Measurements from ENCODE around the gene CAMK2G.
A peak's percentile ranks its signal among the peaks of the same experiment; 100 is the strongest.
"Not testable (repeated sequence)": the region's sequence is repeated elsewhere in the genome, so short reads cannot be mapped to it uniquely, and the experiment has no call there.

The CAMK2G gene

DNA sequence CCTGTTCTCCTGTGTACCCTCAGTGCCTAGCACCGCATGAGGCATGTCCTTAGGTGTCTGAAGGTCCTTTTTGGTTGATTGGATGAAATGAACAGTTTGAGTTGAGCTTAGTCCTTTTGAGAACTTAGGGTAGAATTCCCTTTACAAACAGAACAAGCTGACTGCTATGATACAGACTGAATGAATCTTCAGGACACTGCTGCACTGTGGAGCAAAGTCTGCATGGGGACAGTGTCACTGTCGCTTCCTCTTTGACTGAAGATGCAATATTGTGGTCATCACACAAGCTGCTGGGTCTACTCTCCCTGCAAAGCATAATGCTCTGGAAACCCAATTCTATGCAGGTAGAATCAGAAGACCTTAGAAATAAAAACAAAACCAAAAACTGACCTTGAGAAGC, 28.0 kb upstream of the CAMK2G start:
- DNase-seq (ENCODE audit: low read depth in 2 of 2): no peak

DNA sequence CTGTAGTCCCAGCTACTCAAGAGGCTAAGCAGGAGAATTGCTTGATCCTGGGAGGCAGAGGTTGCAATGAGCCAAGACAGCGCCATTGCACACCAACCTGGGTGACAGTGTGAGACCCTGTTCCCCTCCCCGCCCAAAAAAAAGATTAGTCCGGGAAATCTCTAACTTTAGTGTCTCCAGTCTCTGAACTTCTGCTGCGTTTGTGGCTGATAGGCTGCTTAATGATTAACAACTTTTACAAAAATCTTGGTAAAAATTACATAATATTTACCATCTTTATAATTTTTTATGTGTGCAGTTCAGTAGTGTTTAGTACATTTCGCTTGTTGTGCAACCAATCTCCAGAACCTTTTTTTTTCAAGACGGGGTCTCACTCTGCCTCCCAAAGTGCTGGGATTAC, 26.9 kb upstream of the CAMK2G start:
- DNase-seq (ENCODE audit: low read depth in 2 of 2): no peak

DNA sequence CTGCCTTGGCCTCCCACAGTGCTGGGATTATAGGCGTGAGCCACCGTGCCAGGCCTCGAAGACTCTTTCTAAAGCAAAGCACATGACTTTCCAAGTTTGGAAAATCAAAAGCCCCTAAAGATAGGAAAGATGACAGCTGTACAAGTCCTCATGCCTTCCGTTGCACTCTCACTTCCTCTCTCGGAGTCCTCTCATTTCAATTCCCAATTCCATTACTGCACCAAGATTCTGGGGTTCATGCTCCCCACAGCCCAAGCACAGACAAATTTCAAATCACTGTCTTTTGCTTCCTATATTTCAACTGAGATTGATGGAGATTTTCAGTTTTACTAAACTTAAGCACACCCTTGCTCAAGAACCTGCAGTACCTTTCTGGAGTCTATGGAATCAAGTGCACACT, 25.7 kb upstream of the CAMK2G start:
- DNase-seq (ENCODE audit: low read depth in 2 of 2): no peak

DNA sequence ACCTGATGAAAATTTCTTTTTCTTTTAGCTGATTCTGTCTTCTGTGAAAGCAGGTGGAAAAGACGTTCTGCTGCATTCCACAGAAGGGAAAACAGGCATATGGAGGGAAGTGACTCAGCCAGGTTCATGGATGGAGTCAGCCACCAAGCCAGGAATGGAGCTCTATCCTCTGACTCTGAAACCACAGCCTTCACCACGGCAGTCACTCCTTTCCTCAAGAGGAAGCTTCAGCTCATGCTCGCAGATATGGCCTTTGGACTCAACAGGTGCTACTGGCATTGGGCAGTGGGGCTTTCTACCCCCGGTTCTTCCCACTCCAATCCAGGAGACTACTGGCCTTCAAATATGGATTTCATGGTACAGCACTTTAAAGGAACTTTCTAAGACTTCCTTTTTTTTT, 25.1 kb upstream of the CAMK2G start:
- DNase-seq (ENCODE audit: low read depth in 2 of 2): no peak

DNA sequence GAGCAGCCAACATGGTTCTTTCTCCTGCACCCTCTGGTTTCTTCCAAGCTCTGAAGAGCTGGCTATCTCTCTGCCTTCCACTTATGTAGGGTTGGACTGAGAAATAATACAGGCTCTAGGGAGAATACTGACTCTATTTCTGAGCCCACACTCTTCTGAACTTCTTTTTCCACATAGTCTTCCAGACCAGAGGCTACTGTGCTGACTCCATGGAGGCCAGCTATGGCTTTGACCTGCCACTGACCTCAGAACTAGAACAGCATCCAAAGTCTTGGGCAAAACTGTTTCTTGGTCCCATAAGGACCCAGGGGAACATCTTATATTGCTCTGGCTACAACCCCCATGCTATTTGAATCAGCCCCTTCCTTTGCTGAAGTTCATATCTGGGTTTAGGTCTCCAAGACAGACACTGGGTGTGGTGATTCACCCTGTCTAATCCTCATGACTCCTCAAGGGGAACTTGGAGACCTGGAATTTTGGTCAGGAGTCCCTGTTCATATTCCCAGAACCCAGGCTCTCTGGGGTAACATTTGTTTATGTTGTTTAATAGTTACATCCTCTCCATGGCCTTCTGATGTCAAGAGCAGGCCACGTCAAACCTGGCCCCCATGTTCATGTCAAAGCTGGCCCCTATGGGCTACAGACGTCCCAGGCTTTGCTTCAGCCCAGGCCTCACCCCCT, 24.5 kb upstream of the CAMK2G start:
- DNase-seq (ENCODE audit: low read depth in 2 of 2): no peak

DNA sequence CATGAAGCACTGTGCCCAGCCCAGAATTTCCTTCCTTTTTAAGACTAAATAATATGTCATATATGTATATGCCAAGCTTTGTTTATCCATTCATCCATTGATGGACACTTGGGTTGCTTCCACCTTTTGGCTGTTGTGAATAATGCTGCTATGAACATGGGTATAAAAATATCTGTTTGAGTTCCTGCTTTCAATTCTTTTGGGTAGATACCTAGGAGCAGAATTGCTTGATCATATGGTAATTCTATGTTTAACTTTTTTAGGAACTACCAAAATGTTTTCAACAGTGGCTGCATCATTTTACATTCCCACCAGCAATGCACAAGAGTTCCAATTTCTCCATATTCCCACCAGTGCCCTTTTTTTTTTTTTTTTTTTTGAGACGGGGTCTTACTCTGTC, 23.3 kb upstream of the CAMK2G start:
- DNase-seq (ENCODE audit: low read depth in 2 of 2): no peak

DNA sequence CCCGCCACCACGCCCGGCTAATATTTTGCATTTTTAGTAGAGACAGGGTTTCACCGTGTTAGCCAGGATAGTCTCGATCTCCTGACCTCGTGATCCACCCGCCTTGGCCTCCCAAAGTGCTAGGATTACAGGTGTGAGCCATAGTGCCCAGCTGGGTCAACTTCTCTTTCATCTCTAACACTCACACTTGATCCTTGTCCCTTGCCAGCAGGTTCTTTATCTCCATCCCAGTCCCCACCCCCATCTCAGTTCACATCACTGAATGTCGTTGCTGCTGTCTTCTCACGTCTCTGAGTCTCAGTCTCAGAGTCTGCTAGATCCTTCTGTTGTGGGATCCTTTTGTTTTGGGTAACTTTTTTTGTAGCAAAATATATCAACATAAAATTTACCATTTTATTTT, 21.0 kb upstream of the CAMK2G start:
- not testable (repeated sequence) for DNase-seq (ENCODE audit: low read depth in 2 of 2)

DNA sequence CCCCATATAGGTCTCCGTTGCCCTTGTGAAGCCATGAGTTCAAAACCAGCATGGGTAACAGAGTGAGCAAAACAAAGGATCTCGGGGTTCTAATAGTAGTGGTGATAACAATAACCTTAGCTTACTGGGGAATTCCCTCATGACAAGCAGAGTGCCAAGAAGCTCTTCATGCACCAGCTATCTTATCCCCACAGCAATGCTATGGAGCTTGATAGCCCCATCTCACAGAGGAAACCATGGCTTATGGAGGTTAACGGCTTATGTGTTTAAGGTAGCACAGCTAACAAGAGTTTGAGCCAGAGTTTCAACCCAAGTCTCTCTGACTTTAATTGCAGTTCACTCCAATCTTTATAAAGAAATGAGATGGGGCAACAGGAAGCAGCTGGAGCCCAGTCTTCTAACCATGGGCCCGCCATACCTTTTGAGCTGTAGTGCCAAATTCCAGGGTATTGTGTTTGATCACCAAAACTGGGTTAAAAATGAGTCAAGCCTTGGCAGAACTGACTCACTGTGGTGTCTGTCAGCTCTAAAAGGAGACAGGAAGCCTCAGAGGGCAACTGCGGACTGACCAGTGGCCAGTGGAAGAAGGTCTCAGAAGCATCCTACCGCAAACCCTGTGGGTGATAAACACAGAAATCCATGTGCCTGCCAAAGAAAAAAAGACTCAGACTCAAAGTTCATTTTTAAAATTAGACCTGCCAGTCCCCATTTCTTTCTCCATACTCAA, 20.1 kb upstream of the CAMK2G start:
- no peak for DNase-seq (ENCODE audit: low read depth in 2 of 2)

DNA sequence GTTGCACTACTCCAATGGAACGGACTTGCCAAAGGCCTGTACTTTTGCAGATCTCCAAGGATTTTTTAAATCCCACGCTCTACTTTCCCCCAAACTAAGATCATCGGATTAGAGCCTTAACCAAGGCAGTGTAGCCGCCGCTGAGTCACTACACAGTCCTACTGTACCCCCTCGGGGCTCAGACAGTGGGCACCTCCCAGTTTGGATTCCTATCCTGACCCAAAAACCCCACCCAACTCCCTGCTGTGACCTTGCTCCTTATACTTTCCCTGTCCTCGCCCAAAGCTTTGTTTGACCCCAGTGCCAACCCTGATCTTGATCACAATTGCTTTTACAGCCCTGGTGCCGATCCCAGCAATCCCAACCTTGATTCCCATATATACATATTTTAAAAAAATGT, 19.1 kb upstream of the CAMK2G start:
- no peak for DNase-seq (ENCODE audit: low read depth in 2 of 2)

DNA sequence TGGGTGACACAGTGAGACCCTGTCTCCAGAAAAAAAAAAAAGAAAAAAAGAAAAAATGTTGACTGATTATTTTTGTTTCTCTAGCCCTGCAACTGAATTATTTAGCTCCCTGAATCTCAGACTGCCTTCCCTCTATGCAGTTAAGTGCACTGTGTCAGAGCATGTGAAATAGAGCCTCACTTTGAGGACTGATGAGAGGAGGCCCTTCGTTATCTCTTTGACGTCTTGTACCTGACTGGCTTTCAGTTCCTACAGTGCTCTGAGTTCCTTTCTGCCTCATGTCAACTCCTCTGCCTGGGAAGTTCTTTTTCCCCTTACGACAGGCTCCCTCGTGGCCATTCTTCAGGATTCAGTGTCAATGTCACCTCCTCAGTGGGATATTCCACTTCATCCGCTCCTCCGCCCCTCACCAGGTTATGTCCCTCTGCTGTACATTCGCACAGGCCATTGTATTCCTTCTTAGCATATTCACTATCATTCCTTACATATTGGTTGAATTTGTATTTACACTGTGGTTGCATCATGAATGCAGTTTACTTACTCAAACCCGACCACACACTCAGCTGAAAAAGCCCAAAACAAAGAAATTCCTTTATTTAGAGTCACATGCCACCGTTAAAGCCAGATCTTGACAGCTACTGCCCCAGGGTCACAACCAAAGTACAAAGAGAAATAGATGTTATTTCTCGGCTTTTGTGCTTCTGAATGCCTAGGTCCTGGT, 18.1 kb upstream of the CAMK2G start:
- DNase-seq (ENCODE audit: low read depth in 2 of 2): no peak

DNA sequence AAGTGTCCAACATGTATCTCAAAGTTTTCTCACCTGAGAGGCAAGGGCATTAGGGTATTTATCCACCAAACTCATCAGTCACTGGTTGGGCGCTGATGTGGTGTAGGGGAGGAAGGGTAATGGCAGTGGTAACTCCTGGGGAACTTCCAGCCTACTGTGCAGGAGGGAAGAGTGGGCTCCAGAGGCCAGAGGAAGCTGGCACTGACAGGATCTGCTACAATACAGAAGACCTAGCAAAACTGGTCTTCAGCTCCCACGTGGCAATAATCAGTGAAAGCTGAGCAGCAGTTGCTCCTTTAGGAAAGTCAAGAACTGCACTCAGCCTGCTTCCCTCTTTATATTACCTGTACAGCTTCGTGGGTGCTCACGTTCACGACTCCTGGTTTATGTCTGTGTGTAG, 17.2 kb upstream of the CAMK2G start:
- no peak for DNase-seq (ENCODE audit: low read depth in 2 of 2)

DNA sequence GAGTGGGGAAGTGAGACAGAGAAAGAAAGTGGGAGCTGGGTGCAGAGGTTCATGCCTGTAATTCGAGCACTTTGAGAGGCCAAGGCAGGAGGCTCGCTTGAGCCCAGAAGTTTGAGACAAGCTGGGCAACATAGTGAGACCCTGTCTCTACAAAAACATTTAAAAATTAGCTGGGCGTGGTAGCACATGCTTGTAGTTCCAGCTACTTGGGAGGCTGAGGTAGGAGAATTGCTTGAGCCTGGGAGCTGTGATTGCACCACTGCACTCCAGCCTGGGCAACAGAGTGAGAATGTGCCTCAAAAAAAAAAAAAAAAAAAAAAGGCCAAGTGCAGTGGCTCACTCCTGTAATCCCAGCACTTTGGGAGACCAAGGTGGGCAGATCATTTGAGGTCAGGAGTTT, 16.5 kb upstream of the CAMK2G start:
- not testable (repeated sequence) for DNase-seq (ENCODE audit: low read depth in 2 of 2)

DNA sequence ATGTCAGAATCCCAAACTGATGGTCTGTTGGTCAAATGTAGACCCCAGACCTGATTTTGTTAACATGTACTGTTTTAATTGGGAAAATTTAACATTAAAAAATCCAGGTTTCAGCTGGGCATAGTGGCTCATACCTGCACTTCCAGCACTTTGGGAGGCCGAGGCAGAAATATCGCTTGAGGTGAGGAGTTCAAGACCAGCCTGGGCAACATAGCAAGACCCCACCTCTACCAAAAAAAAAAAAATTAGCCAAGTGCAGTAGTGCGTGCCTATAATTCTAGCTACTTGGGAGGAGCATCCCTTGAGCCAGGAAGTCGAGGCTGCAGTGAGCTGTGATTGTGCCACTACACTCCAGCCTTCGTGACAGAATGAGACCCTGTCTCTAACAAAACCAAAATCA, 15.9 kb upstream of the CAMK2G start:
- DNase-seq (ENCODE audit: low read depth in 2 of 2): no peak

DNA sequence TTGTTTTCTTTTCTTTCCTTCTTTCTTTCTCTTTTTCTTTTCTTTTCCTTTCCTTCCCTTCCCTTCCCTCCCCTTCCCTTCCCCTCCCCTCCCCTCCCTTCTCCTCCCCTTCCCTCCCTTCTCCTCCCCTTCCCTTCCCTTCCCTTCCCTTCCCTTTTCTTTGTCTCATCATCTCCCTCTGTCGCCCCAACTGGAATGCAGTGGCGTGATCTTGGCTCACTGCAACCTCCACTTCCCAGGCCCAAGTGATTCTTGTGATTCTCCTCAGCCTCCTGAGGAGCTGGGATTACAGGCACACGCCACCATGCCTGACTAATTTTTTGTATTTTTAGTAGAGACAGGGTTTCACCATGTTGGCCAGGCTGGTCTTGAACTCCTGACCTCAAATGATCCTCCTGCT, 15.1 kb upstream of the CAMK2G start:
- DNase-seq (ENCODE audit: low read depth in 2 of 2): not testable (repeated sequence)

DNA sequence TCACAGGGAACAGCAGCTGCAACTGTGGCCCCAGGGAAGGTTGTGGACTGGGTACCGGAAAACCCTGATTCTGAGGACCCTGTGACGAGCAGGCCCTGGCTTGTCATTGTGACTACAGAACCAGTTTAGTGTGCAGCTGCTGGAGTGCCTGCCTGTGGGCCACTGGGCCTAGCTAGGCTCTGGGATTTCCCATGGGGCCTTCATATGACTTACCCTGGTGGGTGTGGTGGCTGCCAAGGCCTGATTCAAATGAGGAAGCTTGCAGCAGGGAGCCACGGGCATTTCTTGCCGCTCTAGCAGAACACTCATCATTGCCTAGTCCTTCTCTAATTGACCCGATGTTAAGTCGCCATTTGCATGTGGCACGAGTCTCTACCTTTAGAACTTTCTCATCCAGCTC, 14.7 kb upstream of the CAMK2G start:
- DNase-seq (ENCODE audit: low read depth in 2 of 2): peak in 1 of 2 donors; percentile 18

DNA sequence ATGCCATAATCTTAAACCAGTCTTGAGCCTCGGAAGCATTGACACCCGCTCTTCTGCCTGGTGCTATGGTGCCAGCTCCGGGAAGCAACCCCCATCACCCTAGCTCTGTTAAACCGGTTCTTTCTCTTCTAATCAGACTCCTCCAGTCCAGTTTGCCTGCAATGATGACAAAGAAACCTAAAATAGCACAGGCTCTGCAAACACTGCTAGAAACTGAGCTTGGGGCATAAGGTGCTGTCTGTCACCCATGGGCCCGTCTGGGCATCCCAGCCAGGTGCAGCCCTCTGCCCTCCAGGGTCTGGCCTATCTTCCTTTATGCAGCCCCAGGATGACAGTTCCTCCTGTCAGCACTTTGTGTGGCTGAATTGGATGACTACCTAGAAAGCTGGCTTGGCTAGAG, 14.2 kb upstream of the CAMK2G start:
- no peak for DNase-seq (ENCODE audit: low read depth in 2 of 2)

DNA sequence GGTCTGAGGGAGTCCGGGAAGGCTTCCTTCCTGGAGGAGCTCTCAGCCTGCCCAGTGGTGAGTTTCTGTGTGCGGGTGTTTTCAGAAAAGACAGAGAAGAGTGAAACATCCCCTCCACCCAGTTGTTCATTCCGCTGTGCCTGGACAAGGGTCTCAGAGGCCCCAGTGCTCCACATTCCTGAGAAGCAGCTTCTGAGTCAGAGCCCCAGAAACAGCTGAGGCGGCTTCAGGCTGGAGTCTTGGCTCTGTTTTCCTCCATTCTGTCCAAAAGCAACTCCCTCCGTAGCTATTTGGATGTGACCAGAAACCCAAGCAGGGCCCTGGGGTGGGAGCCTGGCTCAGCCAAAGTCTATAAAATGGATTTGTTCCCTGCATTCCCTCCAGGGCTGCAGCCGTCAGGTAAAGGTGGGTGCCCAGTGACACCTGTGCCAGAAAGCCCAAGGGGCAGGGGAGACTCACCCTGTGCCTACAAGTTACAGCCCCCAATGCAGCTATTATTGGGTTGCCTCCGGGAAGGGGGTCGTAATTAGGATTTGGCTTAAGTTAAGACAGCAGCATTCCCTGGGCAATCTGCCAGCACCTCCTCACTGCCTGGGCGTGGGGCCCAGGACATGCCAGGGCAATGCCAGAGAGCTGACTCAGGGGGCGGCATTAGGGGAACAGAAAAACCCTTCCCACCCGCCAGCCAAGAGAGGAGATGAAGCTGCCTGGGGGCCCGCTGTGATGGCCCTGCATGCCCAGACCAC, 13.1 kb upstream of the CAMK2G start:
- no peak for DNase-seq (ENCODE audit: low read depth in 2 of 2)

DNA sequence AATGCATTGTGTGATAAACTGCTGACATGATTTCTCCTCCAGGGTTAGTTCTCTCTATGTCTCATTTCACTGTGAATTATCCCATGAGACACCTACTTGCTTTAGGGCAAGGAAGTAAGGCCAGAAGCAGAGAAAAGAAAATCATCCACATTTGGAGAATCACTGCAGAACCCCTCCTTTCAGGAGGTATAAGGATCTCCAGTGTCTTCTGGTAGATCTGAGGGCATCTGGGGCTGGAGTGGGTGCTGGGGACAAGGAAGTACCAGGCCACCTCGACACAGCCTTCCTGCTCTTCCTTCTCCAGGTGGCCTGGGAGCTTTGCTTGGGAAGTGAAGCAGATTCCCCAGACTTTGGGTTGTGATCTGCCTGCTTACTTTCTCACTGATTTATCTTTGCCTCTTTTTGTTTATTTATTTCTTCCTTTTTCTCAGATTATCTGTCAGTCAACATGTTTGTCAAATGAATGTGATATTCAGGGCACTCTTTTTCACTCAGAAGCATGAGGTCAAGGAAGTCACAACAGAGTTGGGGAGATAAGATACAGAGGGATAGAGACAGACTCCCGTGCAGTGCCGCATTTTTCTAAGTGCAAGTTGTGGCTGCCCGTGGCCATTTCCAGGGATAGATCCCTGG, 12.4 kb upstream of the CAMK2G start:
- DNase-seq (ENCODE audit: low read depth in 2 of 2): no peak

DNA sequence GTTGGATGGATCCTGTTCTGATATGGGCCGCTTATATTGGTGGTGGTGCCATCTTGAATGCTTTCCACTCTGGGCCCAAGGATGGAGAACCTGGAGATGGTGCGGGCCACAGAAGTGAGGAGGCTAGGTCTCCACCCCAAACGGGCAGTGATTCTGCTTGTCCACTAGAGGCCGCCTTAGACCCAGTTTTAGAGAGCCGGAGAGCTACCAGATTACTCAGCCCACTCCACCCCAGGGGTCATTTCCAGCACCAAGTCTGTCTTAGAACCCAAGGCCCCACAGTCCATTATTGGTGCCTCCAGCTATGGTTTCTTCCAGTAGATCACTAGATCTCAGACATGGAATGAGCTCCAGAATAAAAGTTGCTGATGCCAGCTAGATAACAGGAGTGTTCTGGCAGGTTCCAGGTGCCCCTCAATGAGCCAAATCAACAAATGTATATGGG, 11.8 kb upstream of the CAMK2G start:
- peak; percentile 40 to 64 for DNase-seq (ENCODE audit: low read depth in 2 of 2)

DNA sequence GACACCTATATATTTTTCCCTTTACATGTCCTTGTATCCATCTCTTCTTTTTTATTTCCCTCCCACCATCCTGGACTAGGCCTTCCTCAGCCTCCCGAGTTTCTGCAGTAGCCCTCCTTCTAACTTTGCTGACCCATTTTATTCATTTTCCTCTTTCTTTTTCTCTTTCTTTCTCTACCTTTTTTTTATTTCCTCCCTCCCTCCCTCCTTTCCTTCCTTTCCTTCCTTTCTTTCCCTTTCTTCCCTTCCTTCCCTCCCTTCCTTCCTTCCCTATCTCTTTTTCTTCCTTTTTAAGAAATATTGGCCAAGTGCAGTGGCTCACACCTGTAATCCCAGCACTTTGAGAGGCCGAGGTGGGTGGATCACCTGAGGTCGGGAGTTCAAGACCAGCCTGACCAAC, 9.7 kb upstream of the CAMK2G start:
- DNase-seq (ENCODE audit: low read depth in 2 of 2): no peak

DNA sequence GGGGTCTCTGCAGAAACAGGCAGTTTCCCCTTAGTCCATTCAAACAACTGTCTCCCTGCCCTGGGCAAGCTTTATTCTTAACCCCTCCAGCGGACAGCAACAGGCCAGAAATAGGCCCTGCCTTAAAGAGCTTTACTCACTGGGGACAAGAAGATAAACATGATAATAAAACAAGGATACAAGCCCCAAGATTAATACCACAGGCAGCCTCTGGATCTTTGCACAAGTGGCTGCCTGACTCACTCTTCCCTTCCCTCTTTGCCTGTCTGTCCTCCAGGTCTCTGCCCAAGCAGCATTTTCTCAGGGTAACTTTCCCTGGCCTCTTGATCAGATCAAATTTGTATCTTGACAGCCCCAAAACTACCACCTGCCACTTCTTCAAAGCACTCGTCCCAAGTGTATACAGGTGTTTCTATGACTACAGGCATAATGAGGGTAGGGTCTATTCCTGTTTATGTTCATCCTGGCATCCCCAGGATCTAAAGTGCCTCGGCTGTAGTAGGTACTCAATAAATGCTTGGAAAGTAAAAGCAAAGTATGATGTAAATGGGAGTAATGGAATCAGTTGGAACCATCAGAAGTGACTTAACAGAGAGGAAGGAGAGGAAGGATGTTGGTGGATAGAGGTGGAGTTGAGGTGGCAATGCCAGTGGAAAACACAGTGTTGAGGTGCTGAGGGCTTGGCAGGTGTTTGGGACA, 7.0 kb upstream of the CAMK2G start:
- DNase-seq (ENCODE audit: low read depth in 2 of 2): no peak
